Measurements from ENCODE around the gene CEP89.
A peak's percentile ranks its signal among the peaks of the same experiment; 100 is the strongest.

The CEP89 gene

GRCh38 chr19:32895384-32895783 lies 76.4 kb downstream of the CEP89 start:
- DNase-seq (ENCODE audit: low read depth), result no peak

DNA sequence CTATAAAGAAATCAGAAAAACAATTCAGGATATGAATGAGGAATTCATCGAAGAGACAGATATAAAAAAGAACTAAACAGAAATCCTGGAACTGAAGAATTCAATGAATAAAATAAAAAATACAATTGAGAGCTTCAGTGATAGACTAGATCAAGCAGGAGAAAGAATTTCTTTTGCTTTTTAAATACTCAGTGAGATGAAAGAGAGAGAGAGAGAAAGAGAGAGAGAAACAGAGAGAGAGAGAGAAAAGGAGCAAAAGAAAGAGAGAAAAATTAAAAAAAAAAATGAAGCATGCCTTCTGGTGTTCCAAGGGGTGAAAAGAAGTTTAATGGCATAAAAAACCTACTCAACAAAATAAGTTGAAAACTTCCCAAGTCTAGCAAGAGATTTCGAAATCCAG lies 80.1 kb downstream of the CEP89 start:
- no peak for DNase-seq (ENCODE audit: low read depth)

- DNase-seq (ENCODE audit: low read depth), result no peak
Observed at GRCh38 chr19:32890841-32891240, 80.9 kb downstream of the CEP89 start.

- DNase-seq (ENCODE audit: low read depth), result no peak
Observed at GRCh38 chr19:32890326-32890725, 81.4 kb downstream of the CEP89 start.

DNA sequence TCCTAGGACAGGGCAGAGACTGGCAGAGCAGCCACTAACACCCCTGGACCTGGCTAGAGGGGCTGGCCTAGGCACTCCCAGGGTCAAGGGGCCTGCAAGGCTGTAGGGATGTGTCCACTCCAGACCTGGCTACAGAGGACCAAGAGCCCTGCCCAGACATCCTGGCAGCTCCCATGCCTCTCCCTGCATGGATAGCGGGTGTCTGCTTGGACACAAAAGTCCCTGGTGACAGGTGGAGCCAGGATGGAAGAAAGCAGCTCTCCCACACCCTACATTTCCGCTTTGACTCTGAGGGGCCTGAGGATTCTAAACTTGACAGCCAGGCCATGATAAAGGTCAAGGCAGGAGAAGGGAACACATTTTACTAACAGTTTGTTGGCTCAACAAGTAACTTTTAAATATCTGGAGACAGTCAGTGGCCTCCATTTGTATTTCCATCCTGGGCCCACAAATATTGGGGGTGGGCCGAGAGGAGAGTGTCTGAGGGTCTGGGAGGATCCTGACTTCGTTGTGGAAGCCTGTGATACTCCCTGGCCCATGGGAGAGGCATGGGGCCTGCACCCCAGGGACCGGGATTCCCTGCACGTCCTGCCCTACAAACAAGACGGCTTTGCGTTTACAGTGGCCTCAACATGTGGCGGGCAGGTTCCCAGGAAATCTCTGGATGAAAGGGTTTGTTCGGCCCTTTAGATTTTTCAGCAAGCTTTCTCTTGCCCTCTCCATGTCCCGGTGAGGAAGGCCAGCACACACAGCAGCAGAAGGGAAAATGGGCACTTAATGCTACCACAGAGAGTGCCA lies 82.4 kb downstream of the CEP89 start:
- DNase-seq (ENCODE audit: low read depth), result no peak

DNA sequence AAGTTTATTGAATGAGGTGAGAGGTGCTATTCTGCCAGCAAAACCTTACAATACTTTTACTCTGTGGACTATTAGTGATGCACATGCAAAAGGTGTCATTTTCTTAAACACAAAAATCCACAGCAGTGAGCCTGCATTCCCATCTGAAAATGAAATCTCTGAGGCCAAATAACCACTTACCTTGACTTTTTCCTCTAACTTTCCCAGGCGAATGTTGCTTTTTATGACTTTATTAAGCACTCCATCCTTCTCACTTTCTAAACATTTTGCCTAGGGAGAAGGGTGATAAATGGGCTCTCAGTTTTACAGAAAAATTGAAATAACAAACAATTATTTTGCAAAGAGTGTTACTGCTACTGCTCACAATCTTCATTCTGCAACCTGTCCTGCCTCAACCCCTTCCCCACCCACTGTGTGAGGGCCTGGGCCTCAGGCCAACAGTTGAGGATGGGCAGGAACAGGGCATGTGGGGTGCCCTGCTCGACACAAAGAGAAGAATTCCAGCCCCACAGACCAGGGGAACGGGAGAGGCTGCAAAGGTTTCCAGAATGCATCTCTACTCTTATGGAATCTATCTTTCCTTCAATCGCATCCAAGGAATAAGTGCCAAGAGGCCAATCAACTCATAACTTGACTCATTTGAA lies 84.1 kb downstream of the CEP89 start:
- no peak for DNase-seq (ENCODE audit: low read depth)

- DNase-seq (ENCODE audit: low read depth), result no peak
Observed at GRCh38 chr19:32886241-32886640, 85.5 kb downstream of the CEP89 start.

DNA sequence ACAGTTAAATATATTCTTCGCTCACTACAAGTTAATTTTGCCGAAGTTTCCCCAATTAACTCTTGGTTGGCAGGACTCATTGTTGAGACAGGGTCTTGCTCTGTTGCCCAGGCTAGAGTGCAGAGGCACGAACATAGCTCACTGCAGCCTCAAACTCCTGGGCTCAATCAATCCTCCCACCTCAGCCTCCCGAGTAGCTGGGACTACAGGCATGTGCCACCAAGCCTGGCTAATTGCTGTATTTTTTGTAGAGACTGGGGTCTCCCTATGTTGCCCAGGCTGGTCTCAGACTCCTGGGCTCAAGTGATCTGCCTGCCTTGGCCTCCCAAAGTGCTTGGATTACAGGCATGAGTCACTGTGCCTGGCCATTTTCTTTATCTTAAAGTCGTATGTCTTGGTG lies 86.5 kb downstream of the CEP89 start:
- peak; percentile 12 for DNase-seq (ENCODE audit: low read depth)

DNA sequence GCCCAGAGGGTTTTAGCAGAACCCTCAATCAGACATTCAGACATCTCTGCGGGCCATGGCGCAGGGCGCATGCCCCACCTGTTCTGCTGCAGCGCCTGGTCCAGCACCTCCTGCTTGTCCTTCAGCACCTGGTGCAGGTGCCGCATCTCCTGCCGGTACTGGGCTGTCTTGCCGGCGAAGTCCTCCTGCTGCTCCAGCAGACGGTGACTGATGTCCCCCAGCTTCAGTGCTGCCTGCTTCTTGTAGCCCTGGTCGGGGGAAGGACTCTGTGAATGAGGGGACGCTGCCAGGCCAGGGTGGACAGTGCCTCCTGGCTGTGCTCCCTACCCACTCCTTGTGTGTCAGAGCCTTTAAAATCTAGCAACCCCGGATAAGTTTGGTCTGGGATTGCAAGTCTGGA lies 90.0 kb downstream of the CEP89 start:
- no peak for DNase-seq (ENCODE audit: low read depth)

DNA sequence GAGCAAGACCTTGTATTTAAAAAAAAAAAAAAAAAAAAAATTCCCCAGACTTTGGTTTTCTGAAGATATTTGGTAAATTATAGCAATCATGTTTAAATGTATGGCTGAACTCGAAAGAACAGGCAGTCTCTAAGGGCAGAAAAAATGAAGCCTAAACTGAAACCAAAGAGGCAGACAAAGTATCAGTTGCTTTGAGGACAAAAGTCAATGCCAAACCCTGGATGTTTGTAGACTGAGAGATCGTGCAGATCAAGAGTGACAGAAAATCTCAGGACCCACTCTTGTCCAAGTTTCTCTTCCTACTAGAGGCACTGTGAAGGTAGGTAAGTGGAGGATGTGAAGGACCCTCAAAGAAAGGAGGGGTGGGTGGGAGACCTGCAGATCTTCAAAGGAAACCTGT lies 91.1 kb downstream of the CEP89 start:
- no peak for DNase-seq (ENCODE audit: low read depth)

GRCh38 chr19:32879741-32880140 lies 92.0 kb downstream of the CEP89 start:
- DNase-seq (ENCODE audit: low read depth), result no peak

GRCh38 chr19:32878988-32879387 lies 92.8 kb downstream of the CEP89 start:
- DNase-seq (ENCODE audit: low read depth), result no peak

GRCh38 chr19:32877977-32878745 lies 93.6 kb downstream of the CEP89 start:
- DNase-seq (ENCODE audit: low read depth), result no peak

DNA sequence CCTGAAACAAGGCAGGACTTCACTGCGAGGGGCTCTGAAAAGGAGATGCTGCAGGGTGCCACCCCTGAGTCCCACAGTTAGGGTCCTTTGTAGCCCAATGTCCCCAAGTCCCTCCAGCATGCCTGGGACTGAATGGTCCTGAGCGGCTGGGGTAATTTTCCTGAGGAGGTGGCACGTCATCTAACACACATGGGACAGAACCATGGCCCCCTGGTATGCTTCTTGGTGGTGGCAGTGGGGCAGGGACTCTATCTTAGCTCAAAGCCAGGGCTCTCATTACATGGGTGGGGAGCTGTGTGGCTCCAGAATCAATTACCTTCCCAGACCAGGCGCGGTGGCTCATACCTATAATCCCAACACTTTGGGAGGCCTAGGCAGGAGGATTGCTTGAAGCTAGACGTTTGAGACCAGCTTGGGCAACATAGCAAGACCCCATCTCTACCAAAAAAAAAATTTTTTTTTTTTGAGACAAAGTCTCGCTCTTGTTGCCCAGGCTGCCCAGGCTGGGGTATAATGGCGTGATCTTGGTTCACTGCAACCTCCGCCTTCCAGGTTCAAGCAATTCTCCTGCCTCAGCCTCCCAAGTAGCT lies 94.3 kb downstream of the CEP89 start:
- no peak for DNase-seq (ENCODE audit: low read depth)

GRCh38 chr19:32876919-32877285 lies 94.9 kb downstream of the CEP89 start:
- peak; percentile 57 for DNase-seq (ENCODE audit: low read depth)

- DNase-seq (ENCODE audit: low read depth), result no peak
Observed at GRCh38 chr19:32876236-32876918, 95.4 kb downstream of the CEP89 start.

DNA sequence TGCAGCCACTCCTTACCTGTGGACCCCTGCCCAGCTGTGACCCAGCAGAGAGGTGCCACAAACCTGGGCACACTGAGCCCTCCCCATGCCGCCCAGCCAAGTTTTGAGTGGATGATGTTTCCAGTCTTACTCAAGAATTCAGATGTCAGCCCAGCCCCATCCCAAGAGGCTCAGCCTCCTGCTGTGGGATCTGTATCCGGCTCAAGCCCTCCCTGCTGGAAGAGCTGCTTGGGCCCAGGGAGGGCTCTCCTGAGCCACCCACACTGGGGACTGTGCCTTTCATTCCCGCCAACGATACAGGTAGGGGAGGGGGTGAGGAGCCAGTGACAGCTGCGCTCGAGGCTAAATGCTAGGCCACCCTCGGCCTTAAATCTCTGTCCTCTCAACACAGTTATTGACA lies 96.3 kb downstream of the CEP89 start:
- DNase-seq (ENCODE audit: low read depth), result no peak

GRCh38 chr19:32874605-32875004 lies 97.2 kb downstream of the CEP89 start:
- DNase-seq (ENCODE audit: low read depth), result no peak

DNA sequence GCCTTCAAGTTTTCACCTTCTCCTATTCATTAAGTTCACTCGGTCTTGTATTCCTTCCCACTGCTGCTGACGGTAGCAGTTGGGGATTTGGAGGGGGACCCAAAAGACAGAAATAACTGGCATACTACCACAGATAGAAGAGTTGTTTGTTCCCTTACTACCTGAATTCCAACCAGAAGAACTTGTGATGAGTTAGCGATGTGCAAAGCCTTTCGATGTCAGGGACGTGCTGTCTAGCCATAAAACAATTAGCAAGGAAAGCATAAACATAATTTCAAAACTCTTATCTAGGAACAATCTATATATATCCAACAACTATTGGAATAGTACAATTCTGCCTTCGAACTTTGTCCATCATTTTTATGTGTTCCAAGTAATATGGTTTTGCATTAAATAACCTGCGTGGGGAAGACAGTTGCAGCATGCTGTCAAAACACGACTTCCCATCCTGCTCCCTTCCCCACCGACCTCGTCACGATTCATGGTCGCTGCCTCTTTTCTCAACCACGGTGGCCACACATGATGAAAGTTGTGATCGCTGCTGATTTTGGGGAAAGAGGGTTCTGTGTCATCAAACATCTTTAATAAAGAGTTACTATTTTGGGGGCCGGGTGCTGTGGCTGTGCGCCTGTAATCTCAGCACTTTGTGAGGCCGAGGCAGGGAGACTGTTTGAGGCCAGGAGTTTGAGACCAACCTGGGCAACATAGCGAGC lies 98.4 kb downstream of the CEP89 start:
- DNase-seq (ENCODE audit: low read depth), result no peak

- no peak for DNase-seq (ENCODE audit: low read depth)
Observed at GRCh38 chr19:32872391-32872790, 99.4 kb downstream of the CEP89 start.

GRCh38 chr19:32870981-32871451 lies 100.7 kb downstream of the CEP89 start:
- no peak for DNase-seq (ENCODE audit: low read depth)
